ENCODE results near the gene OTOGL. TPM values are rescaled to one million over a fixed set of nuclear protein-coding genes. Genes with fewer than 3 reads are reported as not detected.

Gene OTOGL
- total RNA-seq, 1 experiment from 2014 or later, result not detected

- Mint-ChIP-seq H3K4me1 (ENCODE audit: insufficient read depth, unreplicated experiment) (no peaks in the 10 kb centered on the region), H3K4me3 (ENCODE audit: unreplicated experiment) (no peak overlapping the region), H3K27ac (ENCODE audit: low read depth, unreplicated experiment) (no peak overlapping the region), H3K9me3 (ENCODE audit: unreplicated experiment) (no peaks in the 10 kb centered on the region), H3K36me3 (ENCODE audit: insufficient read depth, unreplicated experiment) (no peaks in the 10 kb centered on the region), H3K27me3 (ENCODE audit: insufficient read depth, unreplicated experiment) (no peaks in the 10 kb centered on the region)
- intact Hi-C loops (cut with micrococcal nuclease), result no loop called here
- no peak for DNase-seq (ENCODE audit: unreplicated experiment)
- no TSS peak for BruUV-seq (replicated peaks)
- CTCF ChIA-PET, result no interaction called here
- TF ChIP-seq, protein P1, sequence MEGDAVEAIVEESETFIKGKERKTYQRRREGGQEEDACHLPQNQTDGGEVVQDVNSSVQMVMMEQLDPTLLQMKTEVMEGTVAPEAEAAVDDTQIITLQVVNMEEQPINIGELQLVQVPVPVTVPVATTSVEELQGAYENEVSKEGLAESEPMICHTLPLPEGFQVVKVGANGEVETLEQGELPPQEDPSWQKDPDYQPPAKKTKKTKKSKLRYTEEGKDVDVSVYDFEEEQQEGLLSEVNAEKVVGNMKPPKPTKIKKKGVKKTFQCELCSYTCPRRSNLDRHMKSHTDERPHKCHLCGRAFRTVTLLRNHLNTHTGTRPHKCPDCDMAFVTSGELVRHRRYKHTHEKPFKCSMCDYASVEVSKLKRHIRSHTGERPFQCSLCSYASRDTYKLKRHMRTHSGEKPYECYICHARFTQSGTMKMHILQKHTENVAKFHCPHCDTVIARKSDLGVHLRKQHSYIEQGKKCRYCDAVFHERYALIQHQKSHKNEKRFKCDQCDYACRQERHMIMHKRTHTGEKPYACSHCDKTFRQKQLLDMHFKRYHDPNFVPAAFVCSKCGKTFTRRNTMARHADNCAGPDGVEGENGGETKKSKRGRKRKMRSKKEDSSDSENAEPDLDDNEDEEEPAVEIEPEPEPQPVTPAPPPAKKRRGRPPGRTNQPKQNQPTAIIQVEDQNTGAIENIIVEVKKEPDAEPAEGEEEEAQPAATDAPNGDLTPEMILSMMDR (IDR thresholded peaks at IDR 0.05; ENCODE audit: unreplicated experiment), result no peak
- POLR2A ChIA-PET, result no interaction called here
These were observed 7.9 kb downstream of the OTOGL start for GRCh38 chr12:80107221-80107620.

GRCh38 chr12:80116735-80117134 lies 17.4 kb downstream of the OTOGL start:
- Mint-ChIP-seq H3K9me3 (ENCODE audit: unreplicated experiment) (peaks cover 15% of the 10 kb centered on the region), H3K27me3 (ENCODE audit: insufficient read depth, unreplicated experiment) (no peaks in the 10 kb centered on the region), H3K36me3 (ENCODE audit: insufficient read depth, unreplicated experiment) (no peaks in the 10 kb centered on the region), H3K27ac (ENCODE audit: low read depth, unreplicated experiment) (no peak overlapping the region), H3K4me3 (ENCODE audit: unreplicated experiment) (no peak overlapping the region), H3K4me1 (ENCODE audit: insufficient read depth, unreplicated experiment) (no peaks in the 10 kb centered on the region)
- TF ChIP-seq, protein P1 (IDR thresholded peaks at IDR 0.05; ENCODE audit: unreplicated experiment), result no peak
- DNase-seq (ENCODE audit: unreplicated experiment), result no peak
- intact Hi-C loops (cut with micrococcal nuclease), result no loop called here
- CTCF ChIA-PET, result interaction anchor here (0.7 kb wide), 1 partner anchor 17 kb away, joined by 3 read pairs; no protein-coding TSS in a partner anchor
- BruUV-seq (replicated peaks), result no TSS peak
- POLR2A ChIA-PET, result no interaction called here

DNA sequence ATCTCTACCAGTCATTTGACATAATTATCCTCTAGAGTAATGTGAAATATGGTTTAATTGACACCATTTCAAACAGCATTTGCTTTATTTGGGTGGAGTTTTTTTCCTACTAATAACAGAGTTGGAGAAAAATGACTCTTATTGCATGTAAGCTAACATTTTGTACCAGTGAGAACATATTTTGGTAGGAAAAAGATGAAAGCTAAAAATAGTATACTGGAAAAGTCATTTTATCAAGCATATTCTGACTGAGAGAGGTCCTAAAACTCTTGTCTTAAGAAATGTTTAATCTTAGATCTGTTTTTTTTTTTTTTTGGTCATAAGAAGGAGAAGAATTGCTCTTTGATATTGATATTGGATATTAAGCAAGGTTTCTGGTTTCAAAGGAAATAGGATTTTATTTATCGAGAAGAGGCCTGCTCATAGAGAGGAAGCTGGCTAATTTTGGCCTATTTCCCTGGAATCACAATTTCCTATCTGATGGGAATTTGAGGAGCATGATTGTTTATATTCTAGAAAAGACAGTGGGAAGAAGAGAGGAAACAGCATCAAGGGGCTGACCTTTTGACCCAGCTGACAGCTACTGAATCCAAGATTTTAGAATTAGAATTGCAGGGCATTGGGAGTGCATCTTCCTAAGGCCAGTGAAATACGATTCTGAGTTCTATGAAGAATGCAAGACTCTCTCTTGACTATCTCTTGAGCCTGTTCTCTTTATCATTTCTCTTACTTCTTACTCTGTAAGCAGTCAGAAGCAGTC lies 19.4 kb downstream of the OTOGL start:
- ChIA-PET POLR2A (no interaction called here), CTCF (no interaction called here)
- TF ChIP-seq, protein P1 (IDR thresholded peaks at IDR 0.05; ENCODE audit: unreplicated experiment), result no peak
- Mint-ChIP-seq H3K4me1 (ENCODE audit: insufficient read depth, unreplicated experiment) (no peaks in the 10 kb centered on the region), H3K4me3 (ENCODE audit: unreplicated experiment) (no peak overlapping the region), H3K27me3 (ENCODE audit: insufficient read depth, unreplicated experiment) (no peaks in the 10 kb centered on the region), H3K9me3 (ENCODE audit: unreplicated experiment) (peaks cover 7% of the 10 kb centered on the region), H3K36me3 (ENCODE audit: insufficient read depth, unreplicated experiment) (no peaks in the 10 kb centered on the region), H3K27ac (ENCODE audit: low read depth, unreplicated experiment) (no peak overlapping the region)
- intact Hi-C loops (cut with micrococcal nuclease), result no loop called here
- no peak for DNase-seq (ENCODE audit: unreplicated experiment)
- no TSS peak for BruUV-seq (replicated peaks)

DNA sequence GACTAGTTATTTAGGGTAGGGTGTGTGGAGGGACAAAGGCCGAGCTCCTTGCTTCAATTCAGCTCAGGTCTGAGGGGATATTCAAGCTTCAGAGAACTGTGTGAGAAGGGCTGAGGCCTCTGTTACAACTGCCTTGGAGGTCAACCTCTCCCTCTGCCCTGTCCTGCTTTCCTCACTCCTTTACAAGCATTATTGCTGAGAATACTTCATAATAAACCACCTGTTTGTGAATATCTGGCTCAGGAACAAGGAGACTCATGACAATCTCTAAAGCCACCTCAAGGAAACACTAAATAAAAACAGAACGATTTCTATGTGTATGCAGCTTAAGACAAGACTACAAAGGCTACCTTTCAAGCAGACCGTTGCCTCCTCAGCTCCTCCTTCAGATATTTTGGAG lies 21.7 kb downstream of the OTOGL start:
- ChIA-PET CTCF (interaction anchor here (0.6 to 1.5 kb wide), 4 partner anchors 26 to 341 kb away, joined by 3 to 6 read pairs (median 3); no protein-coding TSS in a partner anchor), POLR2A (interaction anchor here (0.5 to 0.6 kb wide), 2 partner anchors 68 to 167 kb away, joined by 3 read pairs; no protein-coding TSS in a partner anchor)
- no peak overlapping the region for H3K4me3 Mint-ChIP-seq (ENCODE audit: unreplicated experiment)
- no peaks in the 10 kb centered on the region for H3K4me1 Mint-ChIP-seq (ENCODE audit: insufficient read depth, unreplicated experiment)
- BruUV-seq (replicated peaks), result no TSS peak
- no peaks in the 10 kb centered on the region for H3K9me3 Mint-ChIP-seq (ENCODE audit: unreplicated experiment)
- no peak overlapping the region for H3K27ac Mint-ChIP-seq (ENCODE audit: low read depth, unreplicated experiment)
- DNase-seq (ENCODE audit: unreplicated experiment), result no peak
- H3K36me3 Mint-ChIP-seq (ENCODE audit: insufficient read depth, unreplicated experiment), result no peaks in the 10 kb centered on the region
- TF ChIP-seq, protein P1 (IDR thresholded peaks at IDR 0.05; ENCODE audit: unreplicated experiment), result no peak
- intact Hi-C loops (cut with micrococcal nuclease), result no loop called here
- no peaks in the 10 kb centered on the region for H3K27me3 Mint-ChIP-seq (ENCODE audit: insufficient read depth, unreplicated experiment)
